NCI-H446 treated with DMSO at 0.1 percent for 48 hours (cell line): ENCODE measurements around the gene PRSS1.
"Not testable (repeated sequence)": the region's sequence is repeated elsewhere in the genome, so short reads cannot be mapped to it uniquely, and the experiment has no call there.

Experiments used
- DNase-seq: peaks from one replicate; lab custom pipeline; 2025; lab: John Stamatoyannopoulos, UW

The PRSS1 gene

DNA sequence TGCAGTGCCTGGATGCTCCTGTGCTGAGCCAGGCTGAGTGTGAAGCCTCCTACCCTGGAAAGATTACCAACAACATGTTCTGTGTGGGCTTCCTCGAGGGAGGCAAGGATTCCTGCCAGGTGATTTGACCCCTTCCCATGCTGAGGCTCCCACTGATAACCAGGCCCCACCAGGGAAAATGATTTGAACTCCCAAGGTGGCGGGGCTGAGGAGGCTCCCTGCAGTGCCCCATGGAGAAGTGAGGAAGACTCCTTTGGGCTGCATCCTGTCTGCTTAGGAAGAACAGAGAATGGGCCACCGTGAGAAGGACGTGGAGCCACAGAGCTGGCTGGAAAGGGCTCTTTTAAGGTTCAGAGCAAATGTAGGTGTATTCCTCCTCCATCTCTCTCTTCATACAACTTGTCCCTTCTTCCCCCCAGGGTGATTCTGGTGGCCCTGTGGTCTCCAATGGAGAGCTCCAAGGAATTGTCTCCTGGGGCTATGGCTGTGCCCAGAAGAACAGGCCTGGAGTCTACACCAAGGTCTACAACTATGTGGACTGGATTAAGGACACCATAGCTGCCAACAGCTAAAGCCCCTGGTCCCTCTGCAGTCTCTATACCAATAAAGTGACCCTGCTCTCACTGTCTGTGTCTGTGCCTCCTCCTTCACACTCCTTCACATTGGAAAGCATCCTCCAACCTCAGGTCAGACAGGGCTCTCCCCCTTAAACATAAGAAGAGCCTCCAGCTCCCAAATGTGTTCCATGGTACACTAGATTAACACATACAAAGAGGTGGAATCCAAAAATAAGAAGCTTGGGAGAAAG lies 24.9 kb downstream of the PRSS1 start:
- DNase-seq: no peak

DNA sequence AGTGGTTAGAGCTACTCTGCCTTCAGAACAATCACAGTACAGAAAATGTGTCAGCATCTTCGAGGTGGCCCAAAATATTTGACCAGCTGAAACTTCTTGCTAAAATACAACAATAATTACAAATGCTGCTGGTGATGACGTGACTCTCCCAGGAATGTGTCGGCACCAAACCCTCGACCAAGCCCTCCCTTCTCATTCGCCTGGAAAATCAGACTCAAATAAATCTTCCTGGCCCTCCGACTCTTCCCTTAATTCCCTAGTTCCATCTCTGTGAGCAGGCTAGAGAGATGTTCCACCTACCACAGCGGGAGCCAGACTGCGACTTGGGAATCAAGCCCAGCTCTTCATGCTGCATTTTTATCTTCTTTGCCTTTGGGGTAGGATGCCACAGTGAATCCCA lies 25.6 kb downstream of the PRSS1 start:
- DNase-seq: no peak

GRCh38 chr7:142775351-142776115 lies 26.3 kb downstream of the PRSS1 start:
- DNase-seq: not testable (repeated sequence)

DNA sequence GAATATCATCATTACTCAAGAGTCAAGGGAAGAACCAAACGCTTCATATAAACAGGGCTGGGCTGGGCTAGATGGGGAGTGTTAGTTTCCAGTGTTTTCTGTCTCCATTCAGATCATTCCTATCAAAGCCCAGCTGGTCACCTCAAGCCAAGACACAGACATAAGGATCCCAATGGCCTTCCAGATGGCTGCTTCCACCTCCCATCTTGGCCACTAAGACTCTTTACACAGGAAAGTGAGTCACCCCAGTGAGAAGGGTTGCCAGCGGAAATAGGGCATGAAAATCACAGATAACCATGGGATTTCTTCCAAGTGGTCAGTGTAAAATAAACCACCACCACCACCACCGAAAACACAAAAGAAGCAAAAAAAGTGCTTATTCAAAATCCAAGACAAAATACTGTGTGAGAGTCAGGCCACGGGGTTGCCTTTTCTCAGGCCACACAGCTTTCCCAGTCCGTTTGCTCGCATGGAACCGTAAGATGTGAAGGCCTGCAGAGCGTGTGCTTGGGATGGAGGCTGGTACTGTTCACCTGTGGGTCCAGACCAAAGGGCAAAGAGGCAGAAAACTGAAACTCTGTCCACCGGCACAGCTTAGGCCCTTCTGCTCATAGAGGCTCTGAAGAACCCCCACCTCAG lies 27.1 kb downstream of the PRSS1 start:
- DNase-seq: no peak

DNA sequence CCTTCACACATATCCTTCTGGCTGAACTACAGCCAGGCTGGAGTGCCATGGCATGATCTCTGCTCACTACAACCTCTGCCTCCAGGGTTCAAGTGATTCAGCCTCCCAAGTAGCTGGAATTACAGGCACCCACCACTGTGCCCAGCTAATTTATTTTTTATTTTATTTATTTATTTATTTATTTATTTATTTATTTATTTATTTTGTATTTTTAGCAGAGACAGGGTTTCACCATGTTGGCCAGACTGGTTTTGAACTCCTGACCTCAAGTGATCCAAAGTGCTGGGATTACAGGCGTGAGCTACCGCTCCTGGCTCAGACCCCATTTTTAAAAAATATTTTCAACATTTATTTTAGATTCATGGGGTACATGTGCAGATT lies 27.6 kb downstream of the PRSS1 start:
- not testable (repeated sequence) for DNase-seq

DNA sequence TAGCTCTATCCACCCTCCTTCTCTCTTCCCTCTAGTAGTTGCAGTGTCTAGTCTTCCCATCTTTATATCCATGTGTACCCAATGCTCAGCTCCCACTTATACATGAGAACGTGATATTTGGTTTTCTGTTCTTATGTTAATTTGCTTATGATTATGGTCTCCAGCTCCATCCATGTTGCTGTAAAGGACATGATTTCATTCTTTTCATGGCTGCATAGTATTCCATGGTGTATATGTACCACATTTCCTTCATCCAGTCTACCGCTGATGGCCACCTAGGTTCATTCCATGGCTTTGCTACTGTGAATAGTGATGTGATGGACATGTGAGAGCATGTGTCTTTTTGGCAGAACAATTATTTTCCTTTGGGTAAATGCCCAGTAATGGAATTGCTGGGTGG lies 28.0 kb downstream of the PRSS1 start:
- DNase-seq: no peak

- peak; percentile 51 for DNase-seq
Observed at GRCh38 chr7:142782922-142783900, 33.9 kb downstream of the PRSS1 start.

- no peak for DNase-seq
Observed at GRCh38 chr7:142784096-142784495, 34.8 kb downstream of the PRSS1 start.

DNA sequence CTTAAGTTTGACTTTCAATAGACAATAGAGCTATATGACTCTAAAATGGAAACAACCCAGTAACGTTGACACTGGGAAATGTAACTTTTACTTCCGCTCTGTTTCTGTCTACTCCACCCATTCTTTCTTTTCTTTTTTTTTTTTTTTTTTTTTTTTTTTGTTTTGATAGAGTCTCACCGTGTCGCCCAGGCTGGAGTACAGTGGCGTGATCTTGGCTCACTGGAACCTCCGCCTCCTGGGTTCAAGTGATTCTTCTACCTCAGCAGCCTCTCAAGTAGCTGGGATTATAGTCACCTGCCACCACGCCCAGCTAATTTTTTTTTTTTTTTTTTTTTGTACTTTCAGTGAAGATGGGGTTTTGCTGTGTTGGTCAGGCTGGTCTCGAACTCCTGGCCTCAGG lies 35.4 kb downstream of the PRSS1 start:
- no peak for DNase-seq

DNA sequence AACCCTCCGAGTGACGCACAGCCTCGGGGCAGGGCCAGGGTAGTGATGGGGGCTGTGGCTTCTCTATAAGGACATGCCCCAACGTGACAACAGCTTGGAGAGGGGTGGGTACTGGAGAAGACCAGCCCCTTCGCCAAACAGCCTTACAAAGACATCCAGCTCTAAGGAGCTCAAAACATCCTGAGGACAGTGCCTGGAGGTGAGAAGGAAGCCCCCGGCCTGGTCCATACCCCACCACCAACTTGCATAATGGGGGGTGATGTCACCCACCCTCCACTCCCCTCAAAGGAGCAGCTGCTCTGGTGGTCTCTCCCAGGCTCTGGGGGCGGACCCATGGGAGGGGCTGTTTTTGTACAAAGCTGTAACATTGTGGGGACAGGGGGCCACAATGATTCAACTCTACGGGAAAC lies 36.6 kb downstream of the PRSS1 start:
- no peak for DNase-seq

GRCh38 chr7:142787034-142787768 lies 37.9 kb downstream of the PRSS1 start:
- DNase-seq: no peak

- no peak for DNase-seq
Observed at GRCh38 chr7:142787783-142788182, 38.5 kb downstream of the PRSS1 start.

DNA sequence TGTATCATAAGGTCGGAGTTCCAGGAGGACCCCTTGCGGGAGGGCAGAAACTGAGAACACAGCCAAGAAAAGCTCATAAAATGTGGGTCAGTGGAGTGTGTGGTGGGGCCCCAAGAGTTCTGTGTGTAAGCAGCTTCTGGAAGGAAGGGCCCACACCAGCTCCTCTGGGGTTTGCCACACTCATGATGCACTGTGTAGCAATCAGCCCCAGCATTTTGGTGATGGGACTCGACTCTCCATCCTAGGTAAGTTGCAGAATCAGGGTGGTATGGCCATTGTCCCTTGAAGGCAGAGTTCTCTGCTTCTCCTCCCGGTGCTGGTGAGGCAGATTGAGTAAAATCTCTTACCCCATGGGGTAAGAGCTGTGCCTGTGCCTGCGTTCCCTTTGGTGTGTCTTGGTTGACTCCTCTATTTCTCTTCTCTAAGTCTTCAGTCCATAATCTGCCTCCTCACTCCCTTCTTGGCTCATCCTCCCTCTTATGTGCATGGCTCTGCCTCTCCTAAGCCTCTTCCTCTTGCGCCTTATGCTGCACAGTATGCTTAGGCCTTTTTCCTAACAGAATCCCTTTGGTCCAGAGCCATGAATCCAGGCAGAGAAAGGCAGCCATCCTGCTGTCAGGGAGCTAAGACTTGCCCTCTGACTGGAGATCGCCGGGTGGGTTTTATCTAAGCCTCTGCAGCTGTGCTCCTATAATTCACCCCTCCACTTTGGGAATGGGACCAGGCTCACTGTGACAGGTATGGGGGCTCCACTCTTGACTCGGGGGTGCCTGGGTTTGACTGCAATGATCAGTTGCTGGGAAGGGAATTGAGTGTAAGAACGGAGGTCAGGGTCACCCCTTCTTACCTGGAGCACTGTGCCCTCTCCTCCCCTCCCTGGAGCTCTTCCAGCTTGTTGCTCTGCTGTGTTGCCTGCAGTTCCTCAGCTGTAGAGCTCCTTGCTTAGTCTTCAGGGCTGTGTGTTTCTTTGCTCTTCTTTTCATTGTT lies 39.3 kb downstream of the PRSS1 start:
- no peak for DNase-seq

- DNase-seq: no peak
Observed at GRCh38 chr7:142789441-142789840, 40.2 kb downstream of the PRSS1 start.

- no peak for DNase-seq
Observed at GRCh38 chr7:142790056-142790455, 40.8 kb downstream of the PRSS1 start.

GRCh38 chr7:142790555-142790954 lies 41.3 kb downstream of the PRSS1 start:
- DNase-seq: no peak

DNA sequence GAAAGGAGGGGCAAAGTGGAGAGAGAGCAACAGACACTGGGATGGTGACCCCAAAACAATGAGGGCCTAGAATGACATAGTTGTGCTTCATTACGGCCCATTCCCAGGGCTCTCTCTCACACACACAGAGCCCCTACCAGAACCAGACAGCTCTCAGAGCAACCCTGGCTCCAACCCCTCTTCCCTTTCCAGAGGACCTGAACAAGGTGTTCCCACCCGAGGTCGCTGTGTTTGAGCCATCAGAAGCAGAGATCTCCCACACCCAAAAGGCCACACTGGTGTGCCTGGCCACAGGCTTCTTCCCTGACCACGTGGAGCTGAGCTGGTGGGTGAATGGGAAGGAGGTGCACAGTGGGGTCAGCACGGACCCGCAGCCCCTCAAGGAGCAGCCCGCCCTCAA lies 42.2 kb downstream of the PRSS1 start:
- no peak for DNase-seq

GRCh38 chr7:142792129-142792528 lies 42.9 kb downstream of the PRSS1 start:
- no peak for DNase-seq

GRCh38 chr7:142792593-142792992 lies 43.3 kb downstream of the PRSS1 start:
- no peak for DNase-seq

DNA sequence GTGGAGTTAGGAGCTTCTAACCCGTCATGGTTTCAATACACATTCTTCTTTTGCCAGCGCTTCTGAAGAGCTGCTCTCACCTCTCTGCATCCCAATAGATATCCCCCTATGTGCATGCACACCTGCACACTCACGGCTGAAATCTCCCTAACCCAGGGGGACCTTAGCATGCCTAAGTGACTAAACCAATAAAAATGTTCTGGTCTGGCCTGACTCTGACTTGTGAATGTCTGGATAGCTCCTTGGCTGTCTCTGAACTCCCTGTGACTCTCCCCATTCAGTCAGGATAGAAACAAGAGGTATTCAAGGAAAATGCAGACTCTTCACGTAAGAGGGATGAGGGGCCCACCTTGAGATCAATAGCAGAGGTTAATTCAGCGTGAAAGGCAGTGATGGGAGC lies 43.9 kb downstream of the PRSS1 start:
- no peak for DNase-seq
